Bone marrow (tissue), 2 donors: ENCODE data around the gene CHPF2.
A peak's percentile ranks its signal among the peaks of the same experiment; 100 is the strongest.

ENCODE experiments used
- DNase-seq, 2 donors: peaks; one replicate each; lab custom pipeline; 2025; lab: John Stamatoyannopoulos, UW

The CHPF2 gene

DNA sequence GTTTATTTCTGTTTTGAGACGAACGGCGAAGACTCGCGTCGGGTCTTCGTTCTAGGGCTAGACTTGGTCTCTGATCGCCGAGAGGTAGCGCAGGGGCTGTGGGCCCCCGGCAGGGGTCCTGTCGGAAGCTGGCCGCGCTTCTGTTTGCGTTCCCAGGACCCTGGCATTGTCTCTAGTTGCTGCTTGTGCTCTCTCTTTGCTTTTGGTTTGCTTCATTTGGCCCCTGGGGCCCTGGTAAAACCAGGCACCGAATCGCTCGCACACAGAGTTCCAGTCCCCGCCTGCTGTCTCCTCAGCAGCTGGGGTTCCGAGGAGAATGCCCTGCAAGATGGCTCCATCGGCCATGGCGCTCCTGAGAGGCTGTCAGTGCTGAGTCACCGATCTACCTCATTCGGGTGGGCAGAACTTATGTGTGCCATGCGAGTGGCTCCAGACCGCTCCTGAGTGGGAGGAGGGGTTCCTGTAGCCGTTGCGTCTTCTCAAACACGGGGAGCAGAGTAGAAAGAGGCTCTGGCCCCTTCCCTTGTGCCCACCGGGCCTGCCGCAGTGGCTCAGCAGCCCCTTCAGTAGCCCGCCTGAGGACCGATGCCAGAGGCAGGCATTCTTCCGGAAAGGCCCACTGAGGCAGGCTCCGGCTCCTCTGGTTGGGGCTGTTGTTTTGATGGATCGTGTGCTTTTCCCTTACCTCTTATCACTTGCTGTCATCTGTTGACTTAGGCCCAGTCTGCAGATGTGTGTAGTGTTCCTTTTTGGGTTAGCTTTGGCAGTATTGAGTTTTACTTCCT lies 826 bp downstream of the CHPF2 start:
- peak; percentile 26 to 74 for DNase-seq

DNA sequence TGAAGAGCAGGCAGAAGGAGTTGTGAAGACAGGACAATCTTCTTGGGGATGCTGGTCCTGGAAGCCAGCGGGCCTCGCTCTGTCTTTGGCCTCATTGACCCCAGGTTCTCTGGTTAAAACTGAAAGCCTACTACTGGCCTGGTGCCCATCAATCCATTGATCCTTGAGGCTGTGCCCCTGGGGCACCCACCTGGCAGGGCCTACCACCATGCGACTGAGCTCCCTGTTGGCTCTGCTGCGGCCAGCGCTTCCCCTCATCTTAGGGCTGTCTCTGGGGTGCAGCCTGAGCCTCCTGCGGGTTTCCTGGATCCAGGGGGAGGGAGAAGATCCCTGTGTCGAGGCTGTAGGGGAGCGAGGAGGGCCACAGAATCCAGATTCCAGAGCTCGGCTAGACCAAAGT lies 1.5 kb downstream of the CHPF2 start:
- no peak for DNase-seq

DNA sequence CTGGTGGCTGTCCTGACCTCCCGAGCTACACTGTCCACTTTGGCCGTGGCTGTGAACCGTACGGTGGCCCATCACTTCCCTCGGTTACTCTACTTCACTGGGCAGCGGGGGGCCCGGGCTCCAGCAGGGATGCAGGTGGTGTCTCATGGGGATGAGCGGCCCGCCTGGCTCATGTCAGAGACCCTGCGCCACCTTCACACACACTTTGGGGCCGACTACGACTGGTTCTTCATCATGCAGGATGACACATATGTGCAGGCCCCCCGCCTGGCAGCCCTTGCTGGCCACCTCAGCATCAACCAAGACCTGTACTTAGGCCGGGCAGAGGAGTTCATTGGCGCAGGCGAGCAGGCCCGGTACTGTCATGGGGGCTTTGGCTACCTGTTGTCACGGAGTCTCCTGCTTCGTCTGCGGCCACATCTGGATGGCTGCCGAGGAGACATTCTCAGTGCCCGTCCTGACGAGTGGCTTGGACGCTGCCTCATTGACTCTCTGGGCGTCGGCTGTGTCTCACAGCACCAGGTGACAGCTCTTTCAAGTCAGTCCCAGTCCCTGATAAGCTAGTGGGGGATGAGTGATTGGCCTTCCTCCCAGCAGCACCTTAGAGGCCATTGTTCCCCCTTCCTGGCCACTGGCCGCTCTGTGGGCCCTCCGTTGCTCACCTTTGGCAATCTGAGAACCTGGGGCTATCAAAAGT lies 3.0 kb downstream of the CHPF2 start:
- DNase-seq, result no peak

DNA sequence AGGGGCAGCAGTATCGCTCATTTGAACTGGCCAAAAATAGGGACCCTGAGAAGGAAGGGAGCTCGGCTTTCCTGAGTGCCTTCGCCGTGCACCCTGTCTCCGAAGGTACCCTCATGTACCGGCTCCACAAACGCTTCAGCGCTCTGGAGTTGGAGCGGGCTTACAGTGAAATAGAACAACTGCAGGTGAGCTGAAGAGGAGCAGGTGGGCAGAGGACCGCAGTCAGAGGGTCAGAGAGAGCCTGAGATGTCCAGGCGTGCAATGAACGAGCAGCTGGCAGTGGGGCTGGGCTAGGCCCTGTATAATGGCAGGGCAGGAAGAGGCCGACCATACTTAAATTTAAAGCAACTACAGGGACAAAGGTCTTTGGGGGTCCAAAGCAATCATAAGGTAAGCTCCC lies 4.1 kb downstream of the CHPF2 start:
- no peak for DNase-seq

DNA sequence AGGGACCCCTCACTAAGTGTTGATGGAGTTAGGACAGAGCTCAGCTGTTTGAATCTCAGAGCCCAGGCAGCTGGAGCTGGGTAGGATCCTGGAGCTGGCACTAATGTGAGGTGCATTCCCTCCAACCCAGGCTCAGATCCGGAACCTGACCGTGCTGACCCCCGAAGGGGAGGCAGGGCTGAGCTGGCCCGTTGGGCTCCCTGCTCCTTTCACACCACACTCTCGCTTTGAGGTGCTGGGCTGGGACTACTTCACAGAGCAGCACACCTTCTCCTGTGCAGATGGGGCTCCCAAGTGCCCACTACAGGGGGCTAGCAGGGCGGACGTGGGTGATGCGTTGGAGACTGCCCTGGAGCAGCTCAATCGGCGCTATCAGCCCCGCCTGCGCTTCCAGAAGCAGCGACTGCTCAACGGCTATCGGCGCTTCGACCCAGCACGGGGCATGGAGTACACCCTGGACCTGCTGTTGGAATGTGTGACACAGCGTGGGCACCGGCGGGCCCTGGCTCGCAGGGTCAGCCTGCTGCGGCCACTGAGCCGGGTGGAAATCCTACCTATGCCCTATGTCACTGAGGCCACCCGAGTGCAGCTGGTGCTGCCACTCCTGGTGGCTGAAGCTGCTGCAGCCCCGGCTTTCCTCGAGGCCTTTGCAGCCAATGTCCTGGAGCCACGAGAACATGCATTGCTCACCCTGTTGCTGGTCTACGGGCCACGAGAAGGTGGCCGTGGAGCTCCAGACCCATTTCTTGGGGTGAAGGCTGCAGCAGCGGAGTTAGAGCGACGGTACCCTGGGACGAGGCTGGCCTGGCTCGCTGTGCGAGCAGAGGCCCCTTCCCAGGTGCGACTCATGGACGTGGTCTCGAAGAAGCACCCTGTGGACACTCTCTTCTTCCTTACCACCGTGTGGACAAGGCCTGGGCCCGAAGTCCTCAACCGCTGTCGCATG lies 5.2 kb downstream of the CHPF2 start:
- no peak for DNase-seq

DNA sequence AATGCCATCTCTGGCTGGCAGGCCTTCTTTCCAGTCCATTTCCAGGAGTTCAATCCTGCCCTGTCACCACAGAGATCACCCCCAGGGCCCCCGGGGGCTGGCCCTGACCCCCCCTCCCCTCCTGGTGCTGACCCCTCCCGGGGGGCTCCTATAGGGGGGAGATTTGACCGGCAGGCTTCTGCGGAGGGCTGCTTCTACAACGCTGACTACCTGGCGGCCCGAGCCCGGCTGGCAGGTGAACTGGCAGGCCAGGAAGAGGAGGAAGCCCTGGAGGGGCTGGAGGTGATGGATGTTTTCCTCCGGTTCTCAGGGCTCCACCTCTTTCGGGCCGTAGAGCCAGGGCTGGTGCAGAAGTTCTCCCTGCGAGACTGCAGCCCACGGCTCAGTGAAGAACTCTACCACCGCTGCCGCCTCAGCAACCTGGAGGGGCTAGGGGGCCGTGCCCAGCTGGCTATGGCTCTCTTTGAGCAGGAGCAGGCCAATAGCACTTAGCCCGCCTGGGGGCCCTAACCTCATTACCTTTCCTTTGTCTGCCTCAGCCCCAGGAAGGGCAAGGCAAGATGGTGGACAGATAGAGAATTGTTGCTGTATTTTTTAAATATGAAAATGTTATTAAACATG lies 6.0 kb downstream of the CHPF2 start:
- DNase-seq, result no peak

DNA sequence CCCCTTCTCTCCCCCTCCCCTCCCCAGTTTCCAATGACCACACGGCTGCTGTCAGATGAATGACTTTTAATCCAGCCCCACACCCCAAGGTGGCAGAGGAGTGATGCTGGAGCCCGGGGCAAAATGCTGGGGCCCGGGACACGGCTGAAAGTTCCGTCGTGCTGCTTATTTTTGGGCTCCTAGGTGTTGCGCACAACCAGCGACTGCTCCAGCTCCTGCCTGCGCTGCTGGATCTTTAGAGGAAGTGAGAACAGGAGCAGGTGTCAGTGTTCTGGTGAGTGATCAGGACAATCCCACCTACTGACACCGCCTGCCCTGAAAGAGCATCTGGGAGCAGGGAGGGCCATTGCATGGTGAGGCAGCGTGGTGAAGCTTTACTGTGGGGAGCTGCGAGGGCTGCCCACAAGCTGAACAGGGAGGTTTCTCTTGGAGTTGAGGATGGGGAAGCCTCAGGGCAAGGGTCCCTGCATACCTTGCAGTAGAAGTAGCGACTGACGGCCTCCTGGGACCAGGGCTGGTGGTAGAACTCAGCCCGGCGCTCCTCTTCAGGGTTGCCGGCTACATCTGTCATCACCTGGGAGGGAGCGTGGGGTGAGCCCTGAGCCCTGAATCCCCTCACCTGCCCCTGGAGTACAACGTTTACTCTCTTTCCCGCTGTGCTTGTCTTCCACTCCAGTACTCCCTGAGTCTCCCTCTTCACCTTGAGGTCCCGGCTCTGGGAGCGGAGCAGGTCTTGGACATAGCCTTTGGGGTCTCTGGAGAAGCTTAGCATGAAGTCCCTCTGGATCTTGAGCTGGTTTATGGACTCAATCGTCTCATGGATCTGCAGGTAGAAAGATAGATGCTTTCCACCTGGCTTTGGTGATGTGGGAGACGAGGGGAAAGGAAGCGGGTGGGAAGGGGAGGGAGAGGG lies 6.9 kb downstream of the CHPF2 start:
- no peak for DNase-seq

DNA sequence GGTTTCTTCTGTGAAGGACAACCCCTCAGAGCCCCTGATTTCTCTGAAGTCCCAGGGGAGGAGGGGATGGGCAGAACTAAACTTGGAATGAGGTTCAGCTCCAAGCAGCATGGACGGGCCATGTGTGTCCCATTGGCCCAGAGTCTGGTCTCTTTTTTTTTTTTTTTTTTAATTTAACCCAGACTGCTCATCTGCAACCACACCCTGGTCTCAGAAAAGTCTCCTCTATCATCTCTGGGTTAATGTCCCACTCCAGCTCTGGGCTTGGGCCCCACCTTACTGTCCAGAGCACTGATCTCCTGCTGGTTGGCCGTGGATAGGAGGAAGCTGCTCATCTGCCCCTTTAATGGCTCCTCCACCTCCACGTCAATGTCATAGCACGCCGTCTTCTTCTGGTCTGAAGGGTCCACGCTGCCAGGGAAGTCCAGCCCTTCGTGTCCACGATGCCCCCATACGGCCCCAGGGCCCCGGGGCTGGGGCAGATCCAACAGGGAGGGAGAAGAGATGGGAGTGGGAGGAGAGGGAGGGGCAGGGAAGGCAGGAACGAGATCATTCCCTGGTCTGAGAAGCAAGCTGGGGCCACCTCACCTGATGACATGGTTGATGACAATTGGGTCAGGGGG lies 7.7 kb downstream of the CHPF2 start:
- DNase-seq, result no peak

DNA sequence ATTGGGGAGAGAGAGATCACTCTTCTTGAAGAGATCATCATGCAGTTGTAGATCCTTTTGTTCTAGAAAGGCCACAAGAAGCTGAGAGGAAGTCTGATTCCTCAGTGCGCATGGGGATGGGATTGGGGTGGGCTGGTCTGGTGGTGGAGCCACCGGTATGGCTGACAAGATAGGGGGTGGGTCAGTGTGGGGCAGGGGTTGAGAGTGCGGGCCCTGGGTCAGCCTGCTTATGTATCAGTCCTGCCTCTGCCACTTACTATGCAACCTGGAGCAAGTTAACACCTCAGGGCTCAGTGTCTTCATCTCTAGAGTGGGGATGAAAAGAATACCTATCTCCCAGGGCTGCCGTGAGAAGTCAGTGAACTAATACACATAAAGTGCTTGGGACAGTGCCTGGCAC lies 8.3 kb downstream of the CHPF2 start:
- no peak for DNase-seq

DNA sequence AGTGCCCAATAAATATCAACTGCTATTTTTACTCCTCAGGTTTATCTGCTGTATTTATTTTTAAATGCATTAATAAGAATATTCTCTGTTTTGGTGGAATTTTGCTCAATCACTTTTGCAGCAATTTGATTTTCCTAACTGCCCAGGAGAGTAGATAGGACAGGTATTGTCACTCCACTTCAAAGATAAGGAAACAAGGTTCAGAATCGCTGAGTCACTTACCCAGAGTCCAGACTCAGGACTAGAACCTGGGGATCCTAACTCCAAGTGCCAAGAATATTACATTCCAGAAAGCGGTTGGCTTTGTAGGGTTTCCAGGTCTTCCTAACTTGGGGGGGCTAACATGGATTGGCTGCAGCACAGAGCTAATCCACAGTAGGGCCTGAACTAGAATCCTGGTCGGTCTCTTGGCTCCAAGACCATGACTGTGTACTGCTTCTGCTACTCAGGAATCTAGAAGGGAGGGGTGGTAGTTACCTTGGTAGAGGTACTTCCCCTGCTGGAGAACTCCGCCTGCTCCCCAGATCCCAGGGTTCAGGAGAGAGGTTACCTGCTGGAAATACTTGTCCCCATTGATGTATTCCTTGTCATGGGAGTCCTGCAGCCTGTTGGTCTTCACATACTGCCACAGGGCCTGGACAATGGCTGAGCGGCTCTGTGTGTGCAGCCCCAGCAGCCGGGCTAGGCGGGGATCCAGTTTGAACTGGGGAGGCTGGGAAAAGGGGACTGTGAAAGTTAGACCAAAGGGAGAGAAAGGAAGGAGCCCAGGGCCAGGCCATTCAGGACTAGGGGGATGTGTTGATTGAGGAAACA lies 8.9 kb downstream of the CHPF2 start:
- DNase-seq, result no peak

DNA sequence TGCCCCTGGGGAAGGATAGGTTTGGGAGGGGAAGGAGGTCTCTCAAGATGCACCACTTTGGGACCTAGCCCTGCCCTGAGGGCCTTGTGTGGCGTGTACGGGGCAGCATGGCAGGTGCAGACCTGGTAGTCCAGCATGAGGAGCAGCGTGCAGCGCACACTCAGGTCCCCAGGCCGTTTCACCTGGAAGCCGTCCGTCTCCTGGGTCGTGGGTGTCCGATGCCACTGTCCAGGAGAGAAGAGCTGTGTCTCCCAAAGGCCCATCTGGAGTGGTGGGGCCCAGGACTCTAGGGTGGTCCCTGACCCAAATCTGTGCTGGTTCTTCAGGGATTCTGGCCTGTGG lies 9.4 kb downstream of the CHPF2 start:
- no peak for DNase-seq

DNA sequence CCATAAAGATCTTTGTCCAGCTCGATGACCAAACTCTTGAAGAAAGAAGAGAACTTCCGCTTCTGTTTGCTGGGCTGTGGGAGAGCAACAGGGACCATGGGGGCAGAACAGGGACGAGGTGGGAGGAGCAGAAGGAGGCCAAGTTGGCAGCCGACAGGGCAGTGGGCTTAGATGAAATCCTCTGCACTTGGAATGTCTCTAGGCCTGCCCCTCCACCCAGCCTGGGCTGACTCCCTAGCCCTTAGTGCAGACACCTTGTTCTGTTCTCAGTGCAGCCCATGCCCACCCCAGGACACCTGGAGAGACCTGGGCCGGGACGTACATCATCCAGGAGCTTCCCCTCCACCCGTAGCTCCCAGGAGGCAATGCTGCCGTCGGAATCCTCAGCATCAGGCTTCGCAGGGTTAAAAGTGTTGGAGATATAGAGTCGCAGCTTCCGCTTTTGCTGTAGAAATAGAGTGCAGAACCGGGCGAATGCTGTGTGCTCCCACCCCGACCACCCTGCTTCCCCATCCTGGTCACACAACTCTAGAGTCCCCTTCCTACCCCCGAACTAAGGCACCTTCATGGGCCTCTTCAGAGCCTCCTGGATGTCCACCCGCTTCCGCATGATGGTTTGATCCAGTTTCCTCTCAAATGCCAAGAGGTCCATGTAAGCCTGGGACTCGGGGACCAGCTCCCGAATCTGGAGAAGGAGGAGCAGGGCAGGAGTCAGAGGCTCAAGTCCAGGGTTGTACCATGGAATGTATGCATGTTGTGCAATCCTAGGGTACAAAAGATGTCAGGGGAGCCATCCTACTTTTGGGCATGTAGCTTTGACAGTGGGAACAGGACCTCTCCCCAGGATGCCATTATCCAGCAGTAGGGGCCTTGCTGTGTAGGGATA lies 10.1 kb downstream of the CHPF2 start:
- no peak for DNase-seq

DNA sequence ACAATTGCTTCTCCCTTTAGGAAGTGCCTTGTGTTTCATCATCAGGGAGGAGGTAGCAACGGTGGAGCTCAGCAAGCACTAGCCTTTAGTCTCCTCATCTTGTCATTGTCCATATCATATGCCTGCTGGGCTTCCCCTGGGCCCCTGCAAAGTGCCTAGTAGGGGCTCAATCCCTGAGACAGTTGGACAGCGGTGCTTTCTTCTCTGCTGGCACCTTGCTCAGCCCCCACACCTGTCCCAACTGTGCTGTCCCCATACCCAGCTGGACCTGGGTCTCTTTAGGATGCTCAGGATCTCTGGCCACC lies 10.7 kb downstream of the CHPF2 start:
- no peak for DNase-seq

DNA sequence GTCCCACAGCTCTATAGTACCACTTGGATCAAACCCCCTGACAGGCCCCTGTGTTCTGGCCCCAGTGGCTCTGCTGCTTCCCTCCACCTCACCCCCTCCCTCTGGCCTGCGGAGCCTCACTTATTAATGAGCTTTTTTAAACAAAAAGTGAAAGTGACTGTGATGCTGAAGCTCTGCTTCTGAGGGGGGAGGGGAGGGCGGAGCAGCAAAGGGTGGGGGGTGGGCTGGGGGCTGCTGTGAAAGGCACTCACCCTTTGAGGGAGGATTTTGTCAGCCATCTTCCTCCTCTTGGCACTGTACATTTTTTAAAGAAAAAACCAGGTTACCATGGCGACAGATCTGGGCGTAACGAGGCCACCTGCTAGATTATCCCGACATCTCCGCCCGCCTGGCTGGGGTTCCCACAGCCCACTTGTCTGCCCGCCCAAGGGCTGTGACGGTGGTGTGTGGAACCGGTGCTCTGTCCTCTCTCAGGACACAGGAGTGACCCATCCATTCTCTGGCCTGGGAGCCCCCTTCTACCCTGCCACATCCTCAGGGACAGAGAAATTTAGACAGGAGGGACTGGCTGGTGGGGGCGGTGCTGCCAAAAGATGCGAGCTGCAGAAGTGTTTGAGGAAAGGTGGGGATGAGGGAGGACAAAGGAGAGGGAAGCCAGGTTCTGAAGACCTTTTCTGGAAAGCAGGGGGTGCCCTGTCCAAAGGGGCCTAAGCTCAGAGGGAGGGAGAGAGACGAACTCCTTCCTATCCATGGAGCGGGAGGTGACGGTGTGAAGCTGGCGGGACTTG lies 11.3 kb downstream of the CHPF2 start:
- peak in 1 of 2 donors; percentile 25 for DNase-seq

DNA sequence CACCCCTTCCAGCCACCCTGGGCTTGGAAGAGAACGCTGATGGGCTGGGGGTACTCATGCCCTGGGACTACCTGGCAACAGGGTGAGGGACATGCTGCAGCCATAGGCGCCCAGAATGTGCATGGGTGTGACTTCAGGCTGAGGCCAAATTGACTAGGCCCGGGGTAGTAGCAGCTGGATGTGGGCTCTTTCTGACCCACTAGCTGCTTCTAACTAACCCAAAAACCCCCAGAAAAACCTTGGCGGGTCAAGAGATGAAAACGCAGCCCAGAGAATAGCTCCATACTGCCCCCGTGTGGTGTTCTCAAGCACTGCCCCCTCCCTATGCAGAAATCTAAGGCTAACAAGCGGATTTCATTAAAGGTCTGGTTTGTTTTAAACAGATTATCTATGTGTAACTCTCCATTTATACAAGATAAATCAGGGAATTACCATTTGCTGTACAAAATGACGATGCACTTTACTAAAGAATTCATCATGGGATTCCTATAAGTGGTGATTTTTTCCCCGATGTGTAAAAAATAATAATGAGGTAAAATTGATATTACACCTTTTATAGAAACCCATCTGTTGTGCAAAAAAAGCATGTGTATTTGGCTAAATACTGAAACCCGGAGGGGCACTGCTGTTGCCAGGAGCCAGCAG lies 12.0 kb downstream of the CHPF2 start:
- DNase-seq, result peak in 1 of 2 donors; percentile 58

DNA sequence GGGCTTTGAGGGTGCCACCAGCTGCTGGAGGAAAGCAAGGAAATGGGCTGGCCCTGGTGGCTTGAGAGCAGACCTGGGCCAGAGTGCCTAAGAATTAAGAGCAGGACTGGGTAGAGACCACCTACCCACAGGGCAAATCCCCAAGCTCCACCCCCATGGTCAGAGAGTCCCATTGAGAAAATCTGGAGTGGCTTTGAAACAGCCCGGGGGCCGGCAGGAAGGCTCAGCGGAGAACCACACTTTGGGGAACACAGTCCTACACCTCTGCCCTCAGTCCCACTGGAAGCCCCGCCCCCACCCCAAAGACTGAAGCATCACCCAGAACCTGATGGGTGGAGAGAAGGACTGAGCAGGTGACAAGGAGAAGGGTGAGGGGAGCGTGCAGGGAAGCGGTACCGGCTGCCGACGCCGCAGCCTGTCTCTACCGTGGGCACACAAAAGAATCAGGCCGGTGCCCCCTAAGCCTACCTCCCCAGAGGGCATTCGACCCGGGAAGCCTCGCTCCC lies 12.6 kb downstream of the CHPF2 start:
- DNase-seq, result no peak

DNA sequence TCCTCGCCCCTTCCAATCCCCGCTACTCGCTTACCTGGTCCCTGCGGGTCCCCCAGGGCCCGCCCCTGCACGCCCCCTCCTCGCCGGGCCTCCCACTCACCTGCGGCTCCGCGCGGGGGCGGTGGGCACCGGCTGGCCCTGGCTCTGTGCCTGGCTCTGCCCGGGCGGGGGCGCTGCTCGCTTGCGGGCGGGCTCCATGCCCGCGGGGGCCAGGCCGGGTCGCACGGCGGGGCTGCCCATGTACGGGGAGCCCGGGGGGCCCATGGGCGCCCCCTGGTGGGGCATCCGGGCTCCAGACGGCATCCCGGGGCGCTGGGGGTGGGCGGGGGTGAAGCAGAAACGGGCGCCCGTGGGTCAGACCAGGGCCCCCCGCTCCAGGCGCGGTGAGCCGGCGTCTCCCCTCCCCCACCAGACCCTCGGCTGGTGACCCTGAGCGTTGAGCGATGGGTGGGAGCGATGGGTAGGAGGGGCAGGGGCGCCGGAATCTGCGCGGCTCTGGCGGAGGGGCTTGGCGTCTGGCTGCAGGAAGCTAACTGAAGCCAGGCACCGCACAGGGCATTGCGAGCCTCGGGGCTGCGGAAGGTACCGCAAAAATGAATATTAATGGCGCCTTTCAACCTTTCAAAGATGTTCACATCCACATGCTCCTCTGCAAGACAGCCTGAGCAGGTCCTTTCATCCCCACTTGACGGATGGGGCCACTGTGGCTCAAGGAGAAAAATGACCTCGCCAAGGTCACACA lies 13.2 kb downstream of the CHPF2 start:
- no peak for DNase-seq
